ENCODE measurements around the gene HOXA10.

The HOXA10 gene

DNA sequence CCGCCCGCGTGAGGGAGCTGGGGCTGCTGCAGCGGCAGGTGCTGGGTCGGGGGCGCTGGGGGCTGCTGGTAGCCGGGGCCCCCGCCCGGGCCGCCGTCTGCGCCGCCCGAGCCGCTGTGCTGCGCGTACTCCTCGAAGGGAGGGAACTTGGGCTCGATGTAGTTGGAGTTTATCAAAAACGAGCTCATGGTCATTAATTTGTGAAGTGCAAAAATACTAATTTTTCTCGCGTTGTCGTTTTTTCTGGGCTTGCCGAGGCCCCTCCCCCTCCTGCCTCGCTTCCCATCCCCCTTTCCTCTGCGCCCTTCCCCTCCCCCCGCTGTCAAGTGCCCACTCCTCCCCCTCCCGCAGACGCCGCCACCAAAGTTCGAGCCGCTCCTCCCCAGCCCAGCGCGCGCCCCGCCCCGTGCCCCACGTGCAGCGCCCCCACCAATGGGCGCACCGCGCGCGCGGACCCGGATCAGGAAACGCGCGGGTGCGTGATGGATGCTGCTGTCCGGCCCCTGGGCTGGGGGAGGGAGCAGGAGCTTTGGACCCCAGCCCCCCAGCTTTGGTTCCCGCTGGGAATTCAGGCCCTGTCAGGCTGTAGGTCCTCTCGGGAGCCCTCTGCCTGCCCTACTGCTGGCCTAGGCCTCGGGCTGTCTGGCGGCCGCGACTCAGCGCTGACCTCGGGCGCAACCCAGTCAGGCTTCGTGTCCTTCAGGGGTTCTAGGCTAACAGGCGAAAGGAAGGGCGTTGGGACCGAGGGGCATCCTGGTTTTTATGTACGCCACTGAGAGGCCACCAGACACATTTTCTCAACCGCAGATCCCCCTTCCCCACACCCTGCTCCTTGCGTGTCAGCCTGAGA is 43.4 kb downstream of the HOXA10 start, which contains the start of gene HOXA4:
HOXA4 (minus strand) TSS at position 218 of the 850 bp plus-strand sequence; CDS start at position 194, 24 bp downstream.
- peak; percentile 81 for DNase-seq
- peak; percentile 87 for ATAC-seq

DNA sequence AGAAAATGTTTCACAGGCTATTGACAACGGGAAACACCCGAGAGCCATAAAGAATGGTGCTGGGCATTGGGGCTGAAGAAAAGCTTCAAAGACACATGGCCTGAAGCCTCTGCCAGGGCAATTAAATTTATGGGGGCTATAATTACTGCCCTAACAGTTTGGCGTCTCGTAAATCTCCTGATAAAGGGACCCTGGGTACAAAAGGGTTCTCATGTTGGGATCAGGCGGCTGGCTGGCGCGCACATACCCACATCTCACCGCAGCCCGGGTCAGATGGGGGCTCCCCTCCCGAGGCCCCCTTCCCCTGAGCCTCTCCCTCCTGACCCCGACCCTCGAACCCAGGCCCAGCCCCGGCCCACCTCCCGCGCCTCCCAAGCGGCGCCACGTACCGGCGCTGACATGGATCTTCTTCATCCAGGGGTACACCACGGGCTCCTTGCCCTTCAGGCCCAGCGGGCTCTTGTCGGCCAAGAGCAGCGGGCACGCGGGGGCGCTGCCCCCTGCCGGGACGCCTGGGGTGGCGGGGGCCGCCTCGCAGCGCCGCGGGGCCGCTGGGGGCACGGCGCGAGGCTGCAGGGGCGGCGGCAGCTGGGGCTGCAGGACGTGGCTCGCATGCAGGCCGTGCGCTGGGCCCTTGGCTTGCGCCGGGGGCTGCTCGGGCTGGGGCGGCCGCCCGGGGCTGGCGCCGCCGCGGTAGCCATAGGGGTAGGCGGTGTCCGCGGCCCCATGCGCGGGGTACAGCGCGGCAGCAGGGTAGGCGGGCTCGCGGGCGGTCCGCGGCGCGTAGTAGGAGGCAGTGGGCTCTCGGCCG is 44.2 kb downstream of the HOXA10 start:
- DNase-seq (no peak), ATAC-seq (no peak)

DNA sequence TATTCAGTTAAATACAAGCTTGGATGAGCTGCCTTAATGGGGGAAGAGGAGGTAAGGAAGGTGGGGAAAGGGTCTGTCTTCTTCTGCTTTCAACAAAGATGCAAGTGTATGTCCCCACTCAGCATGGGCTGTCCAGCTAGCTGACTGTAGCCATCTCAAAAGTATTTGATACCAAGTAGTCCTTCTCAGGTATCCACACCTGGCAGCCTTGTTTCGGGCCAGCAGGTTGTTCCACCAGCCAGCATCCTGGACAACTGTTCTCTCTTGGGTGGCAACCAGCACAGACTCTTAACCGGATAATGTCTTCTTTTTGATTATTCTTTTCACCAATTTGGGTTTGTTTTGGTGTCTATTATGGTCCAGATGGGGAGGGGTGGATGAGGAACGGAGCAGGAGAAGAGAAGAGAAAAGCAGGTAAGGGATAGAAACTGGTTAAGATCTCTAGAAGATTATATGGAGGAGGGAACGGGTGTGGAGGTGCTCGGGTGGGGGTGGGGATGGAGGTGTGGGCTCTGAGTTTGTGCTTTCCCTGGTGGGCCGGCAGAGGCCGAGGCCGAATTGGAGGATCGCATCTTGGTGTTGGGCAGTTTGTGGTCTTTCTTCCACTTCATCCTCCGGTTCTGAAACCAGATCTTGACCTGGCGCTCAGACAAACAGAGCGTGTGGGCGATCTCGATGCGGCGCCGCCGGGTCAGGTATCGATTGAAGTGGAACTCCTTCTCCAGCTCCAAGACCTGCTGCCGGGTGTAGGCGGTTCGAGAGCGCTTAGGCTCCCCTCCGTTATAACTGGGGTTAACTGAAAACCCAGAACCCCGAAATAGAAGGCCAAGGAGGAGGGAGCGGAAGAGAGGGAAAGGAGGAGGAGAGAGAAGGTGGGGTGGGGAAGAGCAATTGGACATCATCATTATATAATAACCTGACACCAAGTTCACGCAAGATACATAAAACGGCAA is 45.1 kb downstream of the HOXA10 start:
- ATAC-seq (no peak), DNase-seq (no peak)

DNA sequence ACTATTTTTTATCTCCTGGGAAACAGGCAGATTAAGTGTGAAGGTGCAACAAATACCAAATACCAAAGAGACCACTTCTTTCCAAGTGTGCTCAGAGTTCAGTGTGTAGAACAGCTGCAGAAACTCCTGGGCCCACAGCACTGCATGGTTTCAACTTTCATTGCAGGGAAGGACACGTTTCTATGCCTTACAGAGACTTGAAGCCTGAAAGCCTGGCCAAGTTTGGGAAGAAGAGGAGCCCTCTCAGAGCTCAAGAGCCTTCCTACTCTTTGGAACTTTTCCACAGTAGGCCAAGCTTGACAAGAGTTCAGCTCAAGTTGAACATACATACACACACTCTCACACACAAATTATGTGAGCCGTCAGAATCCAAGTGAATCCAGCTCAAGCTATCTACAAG is 46.1 kb downstream of the HOXA10 start:
- DNase-seq, result no peak
- ATAC-seq, result no peak

DNA sequence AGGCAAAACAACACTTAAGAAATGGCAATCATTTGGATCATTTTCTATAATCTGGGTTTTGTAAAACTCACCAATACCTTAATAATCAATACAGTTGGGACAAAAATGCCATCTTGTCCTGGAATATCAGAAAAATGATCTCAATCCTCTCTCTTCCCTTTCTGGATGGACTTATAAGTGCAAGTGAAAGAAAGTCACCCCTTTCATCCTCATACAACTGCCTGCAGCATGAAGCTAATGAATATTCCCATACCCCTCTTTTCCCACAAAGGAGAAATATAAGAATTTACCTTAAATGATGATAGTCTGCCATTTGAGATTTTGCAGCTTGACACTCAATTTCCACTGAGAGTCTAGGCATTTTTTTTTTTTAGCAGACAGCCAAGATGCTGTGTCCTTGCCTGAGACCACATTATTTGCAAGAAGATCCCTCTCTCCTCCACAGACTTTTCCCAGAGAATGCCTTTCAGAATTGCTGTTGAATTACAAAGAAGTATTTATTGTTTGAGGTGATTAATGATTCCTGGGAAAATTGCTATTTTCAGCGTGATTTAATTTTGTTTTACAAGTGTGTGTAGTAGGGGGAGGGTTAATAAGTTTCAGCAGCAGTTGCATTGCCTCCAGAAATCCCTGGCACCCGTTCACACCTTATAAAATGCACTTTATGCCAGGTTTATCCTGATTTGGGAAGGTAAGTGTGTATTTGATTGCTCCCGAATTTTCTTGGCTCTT is 47.4 kb downstream of the HOXA10 start:
- DNase-seq, result no peak
- no peak for ATAC-seq

DNA sequence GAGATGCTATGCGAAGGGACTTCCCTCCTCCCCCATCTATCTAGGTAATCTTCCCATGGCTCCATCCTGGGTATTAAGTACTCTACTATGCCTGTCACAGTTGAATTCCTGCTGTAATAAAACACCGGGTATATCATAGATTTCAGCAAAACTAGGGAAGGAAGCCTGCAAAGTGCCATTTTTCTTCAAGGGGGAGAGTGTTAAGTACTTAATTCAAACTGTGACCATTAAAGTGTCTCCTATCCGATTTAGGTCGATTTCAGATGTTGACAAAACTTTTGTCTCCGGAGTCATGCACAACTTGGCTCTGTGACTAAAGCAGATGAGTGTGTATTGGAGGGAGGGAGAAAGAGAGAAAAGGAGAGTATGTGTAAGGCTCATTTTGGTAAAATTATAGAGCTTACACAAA is 48.1 kb downstream of the HOXA10 start:
- no peak for DNase-seq
- no peak for ATAC-seq

DNA sequence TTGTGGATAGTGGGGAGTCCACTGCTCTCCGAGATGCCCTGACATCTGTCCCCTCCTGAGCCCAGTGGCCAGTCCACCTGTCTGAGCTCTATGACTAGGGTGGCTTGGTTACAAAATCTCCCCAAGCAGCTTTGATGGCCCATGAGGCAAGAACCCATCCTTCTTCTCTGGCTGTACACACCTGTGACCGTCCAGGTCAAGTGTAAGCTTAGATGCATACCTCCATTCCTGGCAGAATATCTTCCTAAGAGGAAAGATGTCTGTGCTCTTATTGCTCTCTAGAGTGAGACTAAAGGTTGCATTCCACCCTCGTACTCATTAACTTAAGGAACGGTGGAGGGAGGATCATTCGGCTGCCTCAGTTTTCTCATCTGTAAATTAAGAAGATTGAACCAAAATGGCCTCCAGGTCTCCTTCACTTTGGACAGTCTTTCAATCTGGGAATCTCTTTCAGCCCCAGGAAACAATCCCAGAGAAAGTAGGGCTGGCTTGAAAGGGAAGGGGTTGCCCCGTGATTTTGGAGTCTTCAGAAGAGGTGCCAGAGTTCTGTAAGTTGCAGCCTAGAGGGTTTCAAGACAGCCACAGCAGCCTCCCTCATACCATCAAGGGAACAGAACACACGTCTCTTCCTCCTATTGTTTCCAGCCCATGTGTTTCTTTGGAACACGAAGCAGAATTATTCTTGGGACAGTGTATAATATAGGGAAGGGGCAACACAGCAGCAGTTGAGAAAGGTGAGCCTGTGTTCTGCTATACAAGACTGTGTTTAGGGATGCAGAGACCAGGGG is 49.0 kb downstream of the HOXA10 start:
- ATAC-seq (no peak), DNase-seq (no peak)

DNA sequence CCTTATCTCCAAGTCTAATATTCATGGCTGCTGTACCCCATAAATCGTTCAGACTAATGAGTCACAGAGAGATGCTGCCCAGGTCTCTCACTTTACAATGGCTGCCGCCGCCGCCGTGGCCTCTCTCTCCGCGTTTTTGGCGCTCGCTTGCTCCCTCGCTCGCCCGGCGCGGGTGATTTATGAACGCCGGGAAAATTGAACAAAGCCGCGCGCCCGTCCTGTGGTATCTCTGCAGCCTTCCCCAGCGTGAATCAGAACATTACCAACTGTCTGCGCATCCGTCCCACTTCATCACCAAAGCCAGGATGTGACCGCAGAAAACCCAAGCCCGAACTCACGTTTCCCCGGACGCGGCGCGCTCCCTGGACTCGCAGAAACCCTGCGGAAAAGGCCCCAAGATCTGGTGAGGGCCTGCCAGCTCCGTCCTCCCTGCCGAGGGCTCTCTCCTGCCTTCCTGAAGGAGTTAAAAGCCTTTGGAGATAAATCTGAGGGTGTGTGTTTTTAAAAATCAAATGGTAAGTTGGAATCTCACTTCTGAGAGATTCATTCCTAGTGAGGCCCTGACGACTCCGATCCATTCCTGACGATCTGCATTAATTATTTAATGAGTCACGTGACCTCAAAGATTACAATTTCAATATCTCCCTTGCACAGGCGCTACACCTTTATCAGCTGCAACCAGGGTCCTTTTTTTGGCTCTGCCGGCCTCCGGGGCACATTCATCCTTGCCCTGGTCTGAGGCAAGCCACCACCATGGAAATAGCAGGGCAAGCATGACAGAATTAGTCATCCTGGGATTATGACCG is 49.8 kb downstream of the HOXA10 start:
- DNase-seq (no peak), ATAC-seq (no peak)

DNA sequence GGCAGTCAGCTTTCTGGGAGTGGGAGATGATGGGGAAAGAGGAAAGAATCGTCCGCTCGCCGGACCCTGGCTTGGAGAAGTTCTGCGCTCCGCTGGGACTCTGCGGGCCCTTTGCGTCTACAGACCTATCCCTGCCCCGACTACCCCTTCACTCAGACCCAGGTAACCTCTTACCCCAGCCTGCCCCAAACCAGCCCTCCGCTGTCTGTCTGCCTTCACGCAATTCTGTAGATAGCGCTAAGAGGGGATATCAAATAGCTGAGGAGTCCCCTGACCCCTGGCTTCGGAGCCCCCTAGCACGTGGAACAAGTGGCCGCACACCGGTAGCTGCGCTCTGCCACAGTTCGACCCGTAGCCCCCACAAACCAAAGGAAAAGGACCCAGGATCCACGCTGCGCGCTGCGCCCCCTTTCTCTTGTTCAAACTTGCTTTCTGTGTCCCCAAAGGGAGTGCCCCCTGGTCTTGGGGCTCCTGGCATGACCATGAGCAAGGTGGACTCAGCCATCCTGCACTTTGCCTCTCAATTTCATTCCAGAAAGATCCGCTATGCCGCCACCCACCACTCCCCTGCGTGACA is 50.6 kb downstream of the HOXA10 start:
- ATAC-seq, result no peak
- no peak for DNase-seq

DNA sequence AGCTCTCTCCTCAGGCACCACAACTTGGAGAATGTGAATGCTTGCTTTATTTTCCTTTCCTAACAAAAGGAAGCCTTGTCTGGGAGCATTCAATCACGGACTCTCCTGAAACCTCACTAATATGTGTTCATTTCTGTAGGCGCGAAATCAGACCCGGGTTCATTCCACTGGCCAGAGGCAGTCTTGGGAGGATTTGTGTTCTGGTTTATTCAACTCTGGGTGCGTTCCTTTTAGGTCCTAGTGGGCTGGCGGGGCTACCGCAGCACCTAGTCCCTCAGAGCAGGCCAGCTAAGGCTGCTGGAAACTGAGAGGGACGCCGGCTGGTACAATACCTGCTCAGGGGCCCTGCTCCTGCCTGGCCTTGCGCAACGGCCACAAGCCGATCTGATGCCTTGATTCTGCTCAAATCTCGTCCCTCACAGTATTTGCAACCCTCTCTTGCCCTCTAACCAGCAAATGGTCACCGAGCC is 51.1 kb downstream of the HOXA10 start:
- DNase-seq (no peak), ATAC-seq (no peak)

DNA sequence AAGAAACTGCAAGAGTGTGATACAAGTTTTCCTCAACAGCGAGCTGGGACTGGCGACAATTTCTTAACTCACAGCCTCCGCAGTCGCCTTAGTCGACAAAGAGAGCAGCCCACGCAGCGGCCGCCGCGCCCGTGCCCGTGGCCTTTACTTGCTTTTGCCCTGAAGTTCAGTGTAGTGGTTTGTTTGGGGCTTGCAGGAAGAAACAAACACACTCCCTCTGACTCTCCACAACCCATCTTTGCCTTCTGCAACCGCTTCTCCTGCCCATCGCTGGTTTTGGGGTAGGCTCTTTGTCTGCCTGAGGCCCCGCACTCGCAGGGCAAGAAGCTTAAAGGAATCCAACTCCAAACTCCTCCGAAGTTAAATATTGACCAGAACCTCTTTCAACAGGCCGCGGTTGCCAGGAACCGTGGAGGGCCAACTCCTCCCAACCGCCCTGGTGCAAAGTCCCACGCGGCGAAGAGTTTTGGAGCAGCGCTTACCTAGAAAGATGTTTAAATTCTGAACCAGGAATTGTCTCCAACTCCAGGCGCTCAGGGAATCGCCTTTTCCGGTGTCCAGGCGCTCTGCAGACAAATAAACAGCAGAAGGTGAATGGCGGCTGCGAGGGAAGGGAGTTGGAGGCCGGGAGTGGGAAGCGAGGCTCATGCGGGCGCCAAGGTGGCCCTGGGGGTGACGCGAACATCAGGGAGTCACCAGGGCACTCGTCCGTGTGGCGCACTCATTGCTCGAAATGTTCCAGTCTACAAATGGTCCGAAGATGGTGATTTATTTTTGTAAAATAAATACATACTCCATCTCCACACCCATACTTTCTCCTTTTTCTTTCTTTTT is 51.8 kb downstream of the HOXA10 start:
- DNase-seq (no peak), ATAC-seq (no peak)

DNA sequence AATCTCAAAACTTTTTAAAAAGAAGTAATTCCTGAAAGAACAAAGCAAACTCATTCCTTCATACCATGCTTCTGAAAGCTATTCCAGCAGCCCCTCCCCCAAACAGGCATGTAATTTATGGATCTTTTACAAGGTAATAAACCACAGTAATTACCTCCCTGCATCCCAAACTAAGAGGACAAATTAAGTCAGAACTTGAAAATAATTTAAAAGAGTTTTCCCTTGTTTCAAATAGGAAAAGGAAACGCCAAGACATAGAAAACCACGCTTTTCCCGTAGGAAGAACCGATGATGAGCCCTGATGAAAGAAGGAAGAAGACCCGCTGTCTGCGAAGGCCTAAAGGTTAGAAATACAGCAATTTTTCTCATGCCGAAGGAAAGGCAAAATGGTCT is 52.4 kb downstream of the HOXA10 start:
- ATAC-seq (no peak), DNase-seq (no peak)

Data from stimulated activated naive CD8-positive, alpha-beta T cell treated with anti-CD3 and anti-CD28 coated beads, Interleukin-15, Interleukin-2, amounts not matched to agents 100 U/mL and 50 U/mL, for 24 hours (primary cell).